ENCODE results near the gene ERMAP. TPM values are rescaled to one million over a fixed set of nuclear protein-coding genes. Genes with fewer than 3 reads are reported as not detected.

Gene ERMAP
- total and polyA plus RNA-seq, 10 donors: 3.0 to 19.3 (median 13.1) TPM

GRCh38 chr1:42769811-42770210, 47.1 kb upstream of the ERMAP start:
- Histone ChIP-seq H3K4me3 (no peak overlapping the region), H3K27me3 (replicated peaks in 1 of 7) (no peaks in the 10 kb centered on the region), H3K27ac (no peak overlapping the region), H3K36me3 (peaks cover 0 to 25% (median 12%) of the 10 kb centered on the region in 6 donors), H3K9me3 (no peaks in the 10 kb centered on the region), H3K4me1 (peaks cover 22 to 76% (median 47%) of the 10 kb centered on the region in 6 donors)
- TF ChIP-seq POLR2AphosphoS5 (IDR thresholded peaks at IDR 0.05): no peak
- TF ChIP-seq POLR2A (IDR thresholded peaks at IDR 0.05): no peak
- TF ChIP-seq, protein P1, sequence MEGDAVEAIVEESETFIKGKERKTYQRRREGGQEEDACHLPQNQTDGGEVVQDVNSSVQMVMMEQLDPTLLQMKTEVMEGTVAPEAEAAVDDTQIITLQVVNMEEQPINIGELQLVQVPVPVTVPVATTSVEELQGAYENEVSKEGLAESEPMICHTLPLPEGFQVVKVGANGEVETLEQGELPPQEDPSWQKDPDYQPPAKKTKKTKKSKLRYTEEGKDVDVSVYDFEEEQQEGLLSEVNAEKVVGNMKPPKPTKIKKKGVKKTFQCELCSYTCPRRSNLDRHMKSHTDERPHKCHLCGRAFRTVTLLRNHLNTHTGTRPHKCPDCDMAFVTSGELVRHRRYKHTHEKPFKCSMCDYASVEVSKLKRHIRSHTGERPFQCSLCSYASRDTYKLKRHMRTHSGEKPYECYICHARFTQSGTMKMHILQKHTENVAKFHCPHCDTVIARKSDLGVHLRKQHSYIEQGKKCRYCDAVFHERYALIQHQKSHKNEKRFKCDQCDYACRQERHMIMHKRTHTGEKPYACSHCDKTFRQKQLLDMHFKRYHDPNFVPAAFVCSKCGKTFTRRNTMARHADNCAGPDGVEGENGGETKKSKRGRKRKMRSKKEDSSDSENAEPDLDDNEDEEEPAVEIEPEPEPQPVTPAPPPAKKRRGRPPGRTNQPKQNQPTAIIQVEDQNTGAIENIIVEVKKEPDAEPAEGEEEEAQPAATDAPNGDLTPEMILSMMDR (IDR thresholded peaks at IDR 0.05 in 8 of 11, conservative IDR thresholded peaks at IDR 0.05 in 3 of 11): no peak
- WGBS, 5 donors: 88 to 100% (median 96%) methylated on average over 3 of the region's 3 CpGs
- intact Hi-C loops (cut with DNase I; ENCODE audit: low total_unique reads): loop anchor here (10.0 kb wide), 1 partner anchor 85 kb away; the partner anchor contains the start of gene YBX1
- DNase-seq: no peak

- Histone ChIP-seq H3K4me1 (peaks cover 6 to 46% (median 23%) of the 10 kb centered on the region in 6 donors), H3K4me3 (no peak overlapping the region), H3K36me3 (peaks cover 0 to 61% (median 40%) of the 10 kb centered on the region in 6 donors), H3K27me3 (replicated peaks in 1 of 7) (no peaks in the 10 kb centered on the region), H3K27ac (no peak overlapping the region), H3K9me3 (no peaks in the 10 kb centered on the region)
- intact Hi-C loops (cut with DNase I; ENCODE audit: low total_unique reads): no loop called here
- WGBS, 5 donors: 44 to 87% (median 50%) methylated on average over 2 of the region's 2 CpGs
- no peak for DNase-seq
- TF ChIP-seq POLR2AphosphoS5 (IDR thresholded peaks at IDR 0.05) (no peak), POLR2A (IDR thresholded peaks at IDR 0.05) (no peak)
- TF ChIP-seq, protein P1 (IDR thresholded peaks at IDR 0.05 in 8 of 11, conservative IDR thresholded peaks at IDR 0.05 in 3 of 11): no peak
Measured at GRCh38 chr1:42773420-42773819, 43.5 kb upstream of the ERMAP start.

DNA sequence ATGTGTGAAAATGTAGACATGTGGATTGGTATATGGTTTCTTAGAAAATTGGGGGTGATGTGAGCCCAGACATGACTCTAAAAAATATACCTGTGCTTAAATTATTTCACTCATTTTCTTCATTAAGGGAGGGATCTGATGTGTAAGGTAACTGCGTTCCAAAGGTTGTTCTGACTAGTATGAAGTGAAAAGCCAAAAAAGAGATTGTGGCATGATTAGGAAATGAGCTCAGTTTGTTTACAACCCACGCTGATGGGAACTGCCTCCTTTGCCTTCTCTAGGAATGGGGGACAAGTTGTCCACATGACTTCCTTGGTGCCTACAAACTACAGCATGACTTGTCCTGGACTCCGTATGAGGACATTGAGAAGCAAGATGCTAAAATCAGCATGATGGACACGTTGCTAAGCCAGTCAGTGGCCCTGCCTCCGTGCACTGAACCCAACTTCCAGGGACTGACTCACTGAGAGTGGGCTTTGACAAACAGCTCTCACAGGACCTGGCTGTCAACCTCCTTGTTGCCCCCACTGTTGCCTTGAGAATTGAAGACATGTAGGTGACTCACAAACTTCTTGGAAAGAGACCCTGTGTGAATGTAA, 41.9 kb upstream of the ERMAP start:
- peaks cover 0 to 77% (median 42%) of the 10 kb centered on the region in 6 donors for H3K36me3 ChIP-seq
- intact Hi-C loops (cut with DNase I; ENCODE audit: low total_unique reads): loop anchor here (5.0 kb wide), 1 partner anchor 297 kb away; no protein-coding TSS in a partner anchor
- WGBS, 5 donors: 80 to 96% (median 87%) methylated on average over 5 of the region's 5 CpGs

DNA sequence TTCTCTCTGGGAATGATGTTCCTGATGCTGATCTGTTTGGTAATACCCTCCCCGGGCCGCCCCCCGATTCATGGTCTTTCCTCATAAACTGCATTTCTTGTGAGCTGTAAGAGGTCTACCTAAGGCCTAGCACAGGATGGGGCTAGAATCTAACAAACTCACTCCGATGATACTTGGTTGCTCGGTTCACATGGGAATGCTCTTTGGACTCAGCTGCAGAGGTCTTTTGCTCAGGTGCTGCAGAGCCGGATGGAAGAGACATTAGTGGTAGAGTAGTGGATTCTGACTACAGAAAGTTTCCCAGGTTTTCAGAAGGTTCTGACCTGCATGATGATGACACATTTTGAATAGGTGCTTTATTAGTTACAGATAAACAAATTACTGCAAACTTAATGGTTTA, 40.4 kb upstream of the ERMAP start:
- no peak for DNase-seq
- Histone ChIP-seq H3K4me3 (no peak overlapping the region), H3K27ac (no peak overlapping the region), H3K27me3 (replicated peaks in 1 of 7) (no peaks in the 10 kb centered on the region), H3K36me3 (peaks cover 0 to 86% (median 49%) of the 10 kb centered on the region in 6 donors), H3K9me3 (no peaks in the 10 kb centered on the region), H3K4me1 (peaks cover 0 to 16% (median 3%) of the 10 kb centered on the region in 6 donors)
- TF ChIP-seq POLR2A (IDR thresholded peaks at IDR 0.05): no peak
- intact Hi-C loops (cut with DNase I; ENCODE audit: low total_unique reads): loop anchor here (5.0 kb wide), 1 partner anchor 296 kb away; no protein-coding TSS in a partner anchor
- 96 to 99% (median 97%) methylated on average over 6 of the region's 6 CpGs for WGBS, 5 donors

More for the DNA sequence above, 41.9 kb upstream of the ERMAP start:
- peaks cover 0 to 30% (median 7%) of the 10 kb centered on the region in 6 donors for H3K4me1 ChIP-seq
- no peak overlapping the region for H3K27ac ChIP-seq
- H3K4me3 ChIP-seq: no peak overlapping the region
- no peak for DNase-seq
- H3K27me3 ChIP-seq (replicated peaks in 1 of 7): no peaks in the 10 kb centered on the region
- TF ChIP-seq, protein P1 (IDR thresholded peaks at IDR 0.05 in 8 of 11, conservative IDR thresholded peaks at IDR 0.05 in 3 of 11): no peak
- TF ChIP-seq POLR2A (IDR thresholded peaks at IDR 0.05) (no peak), POLR2AphosphoS5 (IDR thresholded peaks at IDR 0.05) (no peak)
- H3K9me3 ChIP-seq: no peaks in the 10 kb centered on the region
